ENCODE results near the gene EEF2K.

Gene EEF2K

DNA sequence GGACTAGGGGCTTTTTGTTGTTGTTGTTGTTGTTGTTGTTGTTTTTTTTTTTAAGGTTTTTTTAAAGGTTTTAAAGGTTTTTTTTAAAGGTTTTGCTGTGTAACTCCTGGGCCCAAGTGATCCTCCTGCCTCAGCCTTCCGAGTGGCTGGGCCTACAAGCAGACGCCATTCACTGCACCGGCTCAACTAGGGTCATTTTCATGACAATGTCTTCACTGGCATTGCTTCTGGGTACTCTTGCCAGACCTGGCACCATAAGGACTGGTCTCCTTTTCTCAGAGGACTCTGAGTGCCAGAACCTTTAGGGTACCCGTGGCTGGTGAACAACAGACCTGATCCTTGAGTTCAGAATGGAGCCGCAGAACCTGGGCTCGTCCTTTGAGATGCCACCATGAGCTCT, 111.5 kb downstream of the EEF2K start:
- DNase-seq (ENCODE audit: low read depth), result no peak

DNA sequence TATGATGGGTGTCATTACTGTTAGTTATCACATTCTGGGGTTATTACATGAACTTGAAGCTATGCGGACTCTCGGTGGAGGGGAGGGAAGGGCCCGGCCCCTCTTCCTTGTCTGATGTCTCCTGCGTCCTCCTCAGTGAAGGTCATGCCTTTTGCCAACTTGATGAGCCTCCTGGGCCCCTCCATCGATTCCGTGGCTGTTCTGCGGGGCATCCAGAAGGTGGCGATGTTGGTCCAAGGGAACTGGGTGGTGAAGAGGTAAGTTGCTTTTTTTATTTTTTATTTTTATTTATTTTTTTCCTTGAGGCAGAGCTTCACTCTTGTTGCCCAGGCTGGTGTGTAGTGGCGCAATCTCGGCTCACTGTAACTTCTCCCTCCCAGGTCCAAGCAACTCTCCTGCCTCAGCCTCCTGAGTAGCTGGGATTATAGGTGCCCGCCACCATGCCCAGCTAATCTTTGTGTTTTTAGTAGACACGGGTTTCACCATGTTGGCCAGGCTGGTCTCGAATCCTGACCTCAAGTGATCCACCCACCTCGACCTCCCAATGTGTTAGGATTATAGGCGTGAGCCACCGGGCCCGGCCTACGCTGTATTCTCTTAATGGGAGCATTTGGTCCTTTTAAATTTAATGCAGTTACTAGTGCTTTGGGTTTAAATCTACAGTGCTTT, 112.7 kb downstream of the EEF2K start:
- peak; percentile 32 for DNase-seq (ENCODE audit: low read depth)

DNA sequence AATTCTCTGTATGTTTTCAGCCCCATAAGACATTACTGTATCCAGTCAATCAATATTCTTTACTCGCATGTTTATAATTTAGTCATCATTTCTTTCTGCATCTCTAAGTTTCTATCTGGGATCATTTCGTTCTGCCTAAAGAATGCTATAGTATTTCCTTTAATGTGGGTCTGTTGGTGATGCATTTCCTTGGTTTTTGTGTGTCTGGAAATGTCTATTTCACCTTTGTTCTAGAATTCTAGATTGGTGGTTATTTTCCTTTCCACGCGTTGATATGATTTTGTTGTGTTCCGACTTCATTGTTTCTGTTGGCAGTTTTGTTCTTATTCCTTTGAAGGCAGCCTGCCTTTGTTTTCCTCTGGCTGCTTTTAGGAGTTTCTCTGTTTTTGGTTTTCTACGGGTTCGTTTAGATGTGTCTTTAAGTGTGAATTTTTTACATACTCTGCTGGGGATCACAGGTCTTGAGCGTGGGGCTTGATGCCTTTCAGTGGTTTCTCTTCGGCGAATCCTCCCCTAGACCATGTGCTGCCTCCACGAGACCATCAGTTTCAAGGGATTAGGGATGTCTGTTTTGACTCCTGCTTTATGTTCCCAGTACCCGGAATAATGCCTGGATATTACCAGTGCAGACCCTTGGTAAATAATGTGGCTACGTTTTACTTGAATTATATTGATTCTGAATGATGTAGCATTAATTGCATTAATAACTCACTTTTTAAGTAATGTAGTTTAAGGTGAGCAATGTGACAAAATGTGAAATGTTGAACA, 114.7 kb downstream of the EEF2K start:
- DNase-seq (ENCODE audit: low read depth), result no peak

GRCh38 chr16:22321340-22322001, 115.4 kb downstream of the EEF2K start:
- DNase-seq (ENCODE audit: low read depth), result peak; percentile 39

DNA sequence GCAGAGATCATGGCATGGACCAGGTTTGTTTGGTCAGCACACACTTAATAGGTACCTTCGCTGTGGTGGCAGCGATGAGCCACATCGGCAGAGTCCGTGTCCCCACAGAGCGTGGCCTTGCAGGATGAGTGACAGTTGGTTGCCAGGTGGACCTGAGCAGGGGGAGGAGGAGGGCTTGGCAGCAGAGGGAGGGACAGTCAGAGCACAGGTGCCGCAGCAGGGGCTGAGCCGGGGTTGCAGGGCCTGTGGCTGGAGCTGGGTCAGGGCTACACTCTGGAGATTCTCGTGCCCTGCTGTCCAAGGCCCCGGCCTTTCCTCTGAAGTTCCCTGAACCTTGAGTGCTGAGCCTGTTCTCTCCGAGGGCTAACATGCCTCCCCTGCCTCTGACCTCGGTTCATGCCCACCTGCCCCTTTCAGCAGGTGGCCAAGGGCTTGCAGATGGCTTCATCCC, 116.0 kb downstream of the EEF2K start:
- no peak for DNase-seq (ENCODE audit: low read depth)

- DNase-seq (ENCODE audit: low read depth), result no peak
Observed at GRCh38 chr16:22322741-22323140, 116.7 kb downstream of the EEF2K start.

DNA sequence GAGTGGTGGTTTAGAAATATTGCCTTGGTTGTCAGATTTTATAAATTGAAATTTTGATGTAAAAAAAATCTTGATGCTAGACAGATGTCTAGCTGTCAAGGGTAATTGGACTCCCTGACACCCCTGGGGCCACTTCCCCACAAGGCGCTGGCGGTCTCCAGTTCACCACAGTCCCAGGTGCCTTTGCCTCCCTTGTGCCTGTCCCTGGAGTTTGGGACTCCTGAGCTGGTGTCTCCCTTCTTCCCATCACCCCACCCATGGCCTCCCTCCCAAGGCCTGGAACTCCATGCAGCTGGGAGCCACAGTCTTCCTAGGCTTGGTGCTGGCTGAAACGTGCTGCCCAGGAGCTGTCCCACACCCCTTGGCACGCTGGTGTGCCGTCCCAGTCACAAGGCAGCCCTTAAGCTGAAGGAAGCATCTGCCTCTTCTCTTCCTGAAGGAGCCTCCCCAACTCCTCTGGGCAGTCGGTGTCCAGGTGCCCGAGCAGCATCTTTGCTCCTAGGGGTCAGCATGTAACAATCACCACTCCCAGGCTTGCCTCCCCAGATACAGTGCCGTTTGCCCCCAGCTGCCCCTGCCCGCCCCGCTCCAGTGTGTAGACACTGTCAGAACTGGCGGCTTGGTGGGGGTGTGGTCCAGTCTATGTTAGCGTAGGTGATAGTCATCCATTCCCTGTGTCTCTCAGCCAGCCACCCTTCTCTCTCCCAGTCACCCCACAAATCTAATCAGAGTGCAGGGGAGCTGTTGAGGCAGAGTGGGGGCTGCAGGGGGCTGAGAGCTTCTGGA, 117.3 kb downstream of the EEF2K start:
- no peak for DNase-seq (ENCODE audit: low read depth)

- no peak for DNase-seq (ENCODE audit: low read depth)
Observed at GRCh38 chr16:22323959-22324786, 118.1 kb downstream of the EEF2K start.

DNA sequence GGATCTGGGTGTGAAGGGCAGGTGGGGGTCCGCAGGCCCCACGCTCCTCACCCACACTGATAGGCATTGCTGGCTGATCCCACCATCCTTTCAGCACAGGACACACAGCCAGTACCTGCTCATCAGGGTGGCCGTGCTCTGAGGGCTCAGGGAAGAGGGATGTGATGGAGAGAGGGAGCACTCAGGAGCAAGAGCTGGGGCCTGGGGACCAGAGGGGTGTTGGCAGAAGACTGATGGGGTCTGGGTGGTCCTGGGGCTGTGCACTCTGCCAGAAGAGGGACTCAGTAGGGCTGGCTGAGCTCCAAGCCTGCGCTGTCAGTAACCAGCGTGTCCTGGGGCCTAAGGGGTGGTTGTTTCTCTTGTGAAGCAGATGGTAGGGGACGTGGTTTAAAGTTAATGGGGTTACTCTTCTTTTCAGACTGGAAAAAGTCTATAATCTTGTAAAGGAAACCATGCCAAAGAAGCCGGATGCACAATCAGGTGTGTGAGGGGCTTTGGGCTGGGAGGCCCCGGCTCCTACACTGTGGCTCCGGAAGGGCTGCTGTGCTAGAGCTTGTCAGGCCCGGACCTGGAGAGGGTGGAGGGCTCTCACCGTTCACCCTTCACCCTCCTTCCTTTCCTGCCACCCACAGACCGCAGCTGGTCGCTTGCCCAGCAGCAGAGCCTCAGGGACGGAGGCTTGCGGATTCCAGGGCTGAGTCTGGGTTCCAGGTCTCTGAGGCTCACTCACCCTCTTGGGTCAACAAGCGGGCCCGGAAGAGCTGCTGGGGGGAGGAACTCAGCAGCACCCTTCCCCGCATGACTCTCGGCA, 118.9 kb downstream of the EEF2K start:
- no peak for DNase-seq (ENCODE audit: low read depth)

- no peak for DNase-seq (ENCODE audit: low read depth)
Observed at GRCh38 chr16:22325598-22326368, 119.7 kb downstream of the EEF2K start.

DNA sequence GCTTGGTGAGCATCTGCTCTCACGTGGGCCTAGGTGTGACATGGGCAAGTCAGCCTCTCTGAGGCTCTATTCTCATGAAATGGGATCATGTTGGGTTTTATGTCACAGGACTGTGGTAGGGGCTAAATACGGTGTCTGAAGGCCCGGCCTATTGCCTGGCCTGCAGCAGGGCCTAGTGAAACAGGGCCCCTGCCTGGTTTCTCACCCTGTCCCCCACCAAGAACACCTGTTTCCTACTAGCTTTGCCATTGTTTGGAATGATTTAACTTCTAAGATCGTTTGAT, 120.2 kb downstream of the EEF2K start:
- no peak for DNase-seq (ENCODE audit: low read depth)

- no peak for DNase-seq (ENCODE audit: low read depth)
Observed at GRCh38 chr16:22326771-22327445, 120.8 kb downstream of the EEF2K start.

- no peak for DNase-seq (ENCODE audit: low read depth)
Observed at GRCh38 chr16:22327446-22327775, 121.3 kb downstream of the EEF2K start.

GRCh38 chr16:22328081-22328725, 122.1 kb downstream of the EEF2K start:
- no peak for DNase-seq (ENCODE audit: low read depth)

GRCh38 chr16:22329199-22329695, 123.2 kb downstream of the EEF2K start:
- DNase-seq (ENCODE audit: low read depth), result no peak

- DNase-seq (ENCODE audit: low read depth), result no peak
Observed at GRCh38 chr16:22330326-22330725, 124.2 kb downstream of the EEF2K start.

DNA sequence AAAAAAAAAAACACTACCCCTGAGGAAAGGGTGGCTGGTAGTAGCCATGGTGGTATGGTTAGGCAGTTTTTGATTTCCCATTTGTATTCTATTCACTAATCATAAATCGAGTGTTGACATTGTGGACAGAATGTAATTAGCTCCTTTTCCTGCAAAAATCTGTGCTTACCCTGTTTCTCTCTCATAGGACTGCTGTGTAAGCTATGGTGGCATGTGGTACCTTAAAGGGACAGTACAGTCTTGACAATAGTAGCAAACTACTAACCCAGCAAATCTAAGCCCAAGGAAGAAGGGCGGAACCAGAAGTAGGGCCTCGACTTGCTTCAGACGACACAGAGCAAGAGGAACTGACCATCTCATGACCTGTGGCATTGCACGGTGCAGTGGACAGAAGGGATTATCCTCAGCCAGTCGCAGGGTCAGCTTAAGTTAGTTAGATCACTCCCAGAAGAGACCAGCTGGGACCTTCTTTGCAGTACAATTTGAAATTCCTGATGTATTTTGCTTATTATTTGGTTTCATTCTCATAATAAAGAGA, 127.4 kb downstream of the EEF2K start:
- no peak for DNase-seq (ENCODE audit: low read depth)

GRCh38 chr16:22335668-22336246, 129.7 kb downstream of the EEF2K start:
- DNase-seq (ENCODE audit: low read depth), result no peak
